ENCODE data around the gene GRID1.

Gene GRID1

DNA sequence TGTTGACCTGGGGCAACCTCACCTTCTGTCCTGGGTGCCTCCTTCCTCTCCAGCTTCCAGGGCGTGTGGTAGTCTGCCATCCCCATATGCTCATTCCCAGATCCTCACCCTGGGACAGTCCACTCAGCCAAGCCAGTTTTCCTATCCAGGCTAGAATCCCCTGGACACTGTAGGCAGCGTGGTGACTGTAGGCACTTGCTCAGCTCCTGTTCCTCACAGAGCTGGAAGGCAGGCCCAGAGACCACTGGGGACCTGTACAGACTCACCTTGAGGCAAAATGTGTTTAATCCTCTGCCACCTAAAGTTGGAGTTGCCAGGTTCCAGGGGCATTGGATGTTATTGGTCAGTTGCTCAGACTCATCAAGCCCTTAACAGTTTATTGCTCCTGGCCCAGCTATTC, 2.4 kb upstream of the GRID1 start:
- DNase-seq: no peak

GRCh38 chr10:86368046-86368445, 1.5 kb upstream of the GRID1 start:
- DNase-seq: no peak

- DNase-seq: peak; percentile 55
These were observed 757 bp upstream of the GRID1 start for GRCh38 chr10:86367152-86367951.

GRCh38 chr10:86366902-86367151, 232 bp upstream of the GRID1 start:
- DNase-seq: no peak

DNA sequence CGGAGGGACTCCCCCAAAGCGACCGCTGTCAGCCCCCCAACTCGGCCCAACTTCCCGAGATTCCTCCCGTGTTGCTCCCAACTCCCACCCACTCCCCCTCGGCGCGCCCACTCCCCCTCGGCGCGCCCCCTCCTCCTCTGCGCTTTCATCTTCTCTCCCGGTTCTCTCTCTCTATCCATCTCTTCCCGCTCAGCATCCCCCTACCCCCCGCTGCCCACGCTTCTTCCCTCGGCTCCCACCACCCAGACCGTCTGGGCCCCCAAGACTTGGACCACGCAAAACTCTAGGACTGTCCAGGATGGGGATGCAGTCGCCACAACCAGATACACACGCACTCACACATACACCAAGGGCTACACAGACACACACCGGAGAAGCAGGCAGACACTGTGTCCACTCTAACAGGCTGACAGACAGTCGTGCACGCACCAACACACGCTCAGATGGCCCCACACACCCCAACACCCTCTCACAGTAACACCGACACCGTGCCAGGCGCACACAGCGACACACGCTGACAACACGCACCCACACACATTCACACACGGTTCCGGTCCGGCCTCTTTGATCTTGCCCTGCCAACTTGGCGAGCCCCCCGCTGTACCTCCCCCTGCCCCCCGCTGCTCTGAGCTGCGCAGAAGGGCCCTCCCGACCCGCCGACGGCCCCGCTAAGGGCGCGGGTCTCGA, 1.1 kb downstream of the GRID1 start:
- DNase-seq: peak; percentile 52

DNA sequence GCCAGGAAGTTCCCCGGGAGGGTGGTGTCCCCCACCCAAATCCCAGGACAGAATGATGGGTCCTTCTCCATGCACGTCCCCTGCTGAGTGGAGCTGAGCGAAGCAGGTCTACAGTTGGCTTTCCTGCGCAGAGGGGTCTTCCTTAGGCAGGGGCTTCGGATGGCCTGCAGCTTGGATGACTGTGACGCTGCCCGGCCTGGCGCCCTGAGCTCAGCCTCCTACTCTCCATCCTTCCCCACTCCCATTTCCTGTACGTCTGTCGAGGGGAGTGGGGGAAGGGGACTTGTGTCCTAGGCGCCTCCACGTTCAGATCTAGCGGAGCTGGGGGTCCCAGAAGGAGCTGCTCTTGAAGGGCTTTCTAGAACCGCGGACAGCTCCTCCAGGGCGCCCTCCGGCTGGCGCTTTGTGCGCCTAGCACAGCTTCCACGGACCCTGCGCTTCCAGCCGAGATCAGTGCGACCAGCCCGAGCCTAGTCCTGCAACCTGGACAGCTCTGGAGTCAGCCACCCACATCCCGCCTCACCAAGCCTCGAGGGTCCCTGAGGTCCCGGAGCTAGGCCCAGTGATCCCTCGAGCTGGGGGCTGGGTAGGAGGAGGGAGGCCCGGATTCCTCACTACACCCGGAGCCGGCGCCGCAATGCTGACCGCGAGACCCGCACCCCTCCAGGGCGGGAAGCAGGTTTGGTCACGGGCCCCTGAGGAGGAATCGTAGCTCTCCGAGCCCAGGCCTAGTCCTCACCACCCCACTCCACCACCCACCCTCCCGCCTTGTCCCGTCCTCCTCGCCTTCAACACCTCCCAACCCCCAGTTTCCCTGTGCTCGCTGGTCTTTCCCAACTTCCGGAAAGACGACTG, 1.9 kb downstream of the GRID1 start:
- DNase-seq: peak; percentile 39

DNA sequence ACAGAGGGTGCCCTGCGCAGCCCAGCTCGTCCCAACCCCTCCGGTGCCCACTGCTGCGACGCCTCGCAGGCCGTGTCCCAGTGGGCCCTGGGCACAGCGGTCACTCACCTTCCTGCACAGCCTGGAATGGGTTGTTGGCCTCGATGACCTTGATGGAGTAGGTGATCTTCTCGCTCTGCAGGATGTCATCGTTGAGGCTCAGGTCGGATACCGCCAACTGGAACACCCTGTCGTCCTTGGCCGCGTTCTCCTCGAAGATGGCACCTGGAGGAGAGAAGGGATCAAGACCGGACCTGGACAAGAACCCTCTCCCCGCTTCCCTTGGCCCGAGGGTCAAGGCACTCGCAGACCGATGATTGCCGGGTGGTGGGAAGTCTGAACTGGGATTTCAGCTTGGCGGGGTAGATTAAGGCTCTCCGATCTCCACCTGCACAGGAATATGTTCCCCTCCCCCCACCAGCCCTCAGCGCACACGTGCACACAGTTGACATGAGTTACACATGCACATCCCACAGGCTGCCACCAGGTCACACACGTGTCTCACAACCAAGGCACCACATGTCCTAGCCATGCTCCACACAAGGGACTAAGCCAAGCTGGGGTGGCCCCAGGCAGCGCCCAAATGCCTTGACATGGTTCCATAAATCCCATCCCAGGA, 2.6 kb downstream of the GRID1 start:
- no peak for DNase-seq

- no peak for DNase-seq
These were observed 3.3 kb downstream of the GRID1 start for GRCh38 chr10:86363184-86363832.

- DNase-seq: peak; percentile 21
These were observed 3.9 kb downstream of the GRID1 start for GRCh38 chr10:86362586-86363183.

GRCh38 chr10:86362129-86362527, 4.5 kb downstream of the GRID1 start:
- no peak for DNase-seq

DNA sequence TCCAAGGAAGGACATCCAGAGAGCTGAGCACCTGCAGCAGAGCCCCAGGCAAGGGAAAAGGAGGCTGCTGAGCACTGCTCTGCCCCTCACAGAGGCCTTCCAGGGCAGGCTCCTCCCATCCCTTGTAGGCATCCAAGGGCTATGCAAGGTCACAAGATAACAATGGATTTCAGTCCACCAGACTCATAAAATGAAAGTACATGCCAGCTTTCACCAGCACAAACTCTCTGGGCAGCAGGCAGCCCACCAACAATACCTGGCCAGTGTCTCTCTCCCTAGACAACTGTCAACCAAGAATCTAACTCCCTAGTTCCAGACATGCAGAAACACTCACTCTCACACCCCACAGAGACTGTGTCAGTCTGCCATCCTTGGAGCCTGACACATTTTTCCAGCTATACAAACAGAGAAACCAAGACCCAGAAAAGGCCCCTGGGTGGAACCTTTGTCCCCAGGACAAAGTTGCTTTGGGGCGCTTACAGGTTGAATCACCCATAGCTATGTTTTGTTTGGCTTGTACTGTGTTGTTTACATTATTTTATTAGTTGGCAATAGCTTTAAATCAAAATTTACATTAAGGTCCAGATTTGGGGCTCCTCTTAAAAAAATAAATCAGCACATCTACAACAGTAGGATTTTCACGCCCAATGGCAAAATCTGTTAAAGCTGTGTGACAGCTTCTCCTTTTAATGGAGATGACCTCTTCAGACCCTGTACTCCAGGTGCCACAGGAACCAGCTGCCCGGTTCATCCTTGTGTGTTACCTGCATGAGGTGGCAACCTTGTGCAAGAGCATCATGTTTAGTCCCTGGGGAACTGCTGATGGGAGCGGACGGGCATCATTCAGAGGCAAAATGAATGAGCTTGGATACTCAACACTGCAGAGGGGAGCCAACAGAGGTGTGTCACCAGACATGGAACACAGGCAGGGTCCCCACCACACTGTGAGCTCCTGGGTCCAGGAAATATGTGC, 5.2 kb downstream of the GRID1 start:
- DNase-seq: peak; percentile 89

DNA sequence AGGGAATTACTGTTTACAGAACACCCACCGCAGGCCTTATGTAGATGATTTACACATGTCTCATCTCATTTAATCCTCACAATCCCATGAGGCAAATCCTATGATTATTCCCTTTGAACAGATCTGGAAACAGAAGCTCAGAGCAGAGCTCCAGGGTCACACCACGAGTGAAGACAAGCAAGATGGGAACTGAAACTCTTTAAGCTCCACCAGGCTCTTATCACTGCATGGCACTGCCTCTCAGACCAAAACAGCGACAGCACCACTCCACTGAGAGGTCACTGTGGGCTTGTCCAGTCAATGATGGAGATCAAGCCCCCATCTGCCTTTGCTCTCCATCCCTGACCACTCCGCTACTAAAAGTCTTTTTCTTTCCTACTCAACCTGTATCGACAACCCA, 5.9 kb downstream of the GRID1 start:
- no peak for DNase-seq

DNA sequence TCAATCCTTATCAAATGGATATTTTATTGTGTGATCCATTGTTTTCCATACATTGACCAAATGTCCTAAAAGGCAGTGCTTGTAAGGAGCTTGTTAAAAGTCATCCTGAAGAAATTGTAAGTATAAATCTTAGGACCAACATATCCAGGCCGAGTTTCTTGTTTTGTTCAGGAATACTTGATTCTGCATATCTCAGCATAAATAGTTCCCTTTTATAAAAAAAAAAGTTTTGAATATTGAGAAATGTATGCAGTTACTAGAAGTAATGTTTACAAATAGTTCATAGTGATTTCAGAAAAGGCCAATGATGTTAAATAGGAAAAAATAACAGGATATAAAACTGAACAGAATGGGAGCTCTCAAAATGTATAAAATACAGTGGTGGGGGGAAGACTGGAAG, 6.6 kb downstream of the GRID1 start:
- DNase-seq: no peak

GRCh38 chr10:86359111-86359510, 7.5 kb downstream of the GRID1 start:
- no peak for DNase-seq

DNA sequence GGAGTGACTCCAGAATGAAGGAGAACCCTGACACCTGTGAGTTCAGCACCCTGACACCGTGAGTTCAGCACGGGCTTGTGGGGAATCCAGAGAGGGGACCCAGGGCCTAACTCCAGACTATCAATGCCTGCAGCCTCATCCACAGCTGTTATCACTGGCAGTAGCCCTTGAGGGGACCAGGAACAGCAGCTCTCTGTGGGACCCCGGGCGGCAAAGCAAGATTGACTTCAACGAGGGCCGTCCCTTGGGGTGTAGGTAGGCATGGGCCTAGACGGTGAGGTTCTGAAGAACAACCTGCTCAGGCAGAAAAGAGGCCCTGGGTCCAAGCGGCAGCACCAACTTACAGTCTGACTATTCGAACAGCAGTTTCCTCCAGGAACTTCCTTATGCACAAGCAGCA, 8.9 kb downstream of the GRID1 start:
- no peak for DNase-seq

DNA sequence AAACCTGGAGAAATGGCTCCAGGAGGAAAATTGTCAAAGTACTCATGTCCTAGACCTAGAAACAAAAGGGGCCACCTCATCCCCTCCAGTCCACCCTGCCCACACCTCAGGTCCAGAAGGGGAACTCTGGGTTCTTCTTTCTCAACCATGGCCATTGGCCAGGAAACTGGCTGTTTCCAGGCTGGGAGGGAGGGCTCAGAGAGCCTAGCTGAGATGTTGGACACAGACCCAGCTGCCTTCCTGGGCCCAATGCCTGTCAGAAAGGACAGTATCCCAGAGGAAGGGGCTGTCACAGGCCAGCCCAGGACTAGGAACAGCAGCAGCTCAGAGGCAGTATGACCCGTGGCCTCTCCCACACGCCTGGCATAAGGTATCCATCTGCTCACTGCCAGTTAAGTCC, 9.6 kb downstream of the GRID1 start:
- no peak for DNase-seq

DNA sequence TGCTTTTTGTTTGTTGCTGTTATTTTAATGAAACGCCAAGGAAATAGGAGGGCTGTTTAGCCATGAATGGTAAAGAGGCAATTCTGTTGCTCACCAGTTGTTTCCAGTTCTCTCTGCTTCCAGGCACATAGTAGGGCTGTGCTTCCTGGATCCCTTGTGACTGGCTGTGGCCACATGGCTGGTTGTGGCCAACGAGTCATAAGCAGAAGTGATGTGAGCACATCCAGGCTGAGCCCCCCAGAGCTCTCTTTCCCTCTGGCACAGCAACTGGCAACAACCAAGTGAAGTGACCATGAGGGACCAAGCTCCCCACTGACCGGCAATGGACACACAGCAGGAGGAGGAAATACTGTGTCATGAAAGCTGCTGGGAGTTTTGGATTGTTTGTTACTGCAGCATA, 10.3 kb downstream of the GRID1 start:
- DNase-seq: no peak

- peak; percentile 52 for DNase-seq
These were observed 11.0 kb downstream of the GRID1 start for GRCh38 chr10:86355571-86356038.

DNA sequence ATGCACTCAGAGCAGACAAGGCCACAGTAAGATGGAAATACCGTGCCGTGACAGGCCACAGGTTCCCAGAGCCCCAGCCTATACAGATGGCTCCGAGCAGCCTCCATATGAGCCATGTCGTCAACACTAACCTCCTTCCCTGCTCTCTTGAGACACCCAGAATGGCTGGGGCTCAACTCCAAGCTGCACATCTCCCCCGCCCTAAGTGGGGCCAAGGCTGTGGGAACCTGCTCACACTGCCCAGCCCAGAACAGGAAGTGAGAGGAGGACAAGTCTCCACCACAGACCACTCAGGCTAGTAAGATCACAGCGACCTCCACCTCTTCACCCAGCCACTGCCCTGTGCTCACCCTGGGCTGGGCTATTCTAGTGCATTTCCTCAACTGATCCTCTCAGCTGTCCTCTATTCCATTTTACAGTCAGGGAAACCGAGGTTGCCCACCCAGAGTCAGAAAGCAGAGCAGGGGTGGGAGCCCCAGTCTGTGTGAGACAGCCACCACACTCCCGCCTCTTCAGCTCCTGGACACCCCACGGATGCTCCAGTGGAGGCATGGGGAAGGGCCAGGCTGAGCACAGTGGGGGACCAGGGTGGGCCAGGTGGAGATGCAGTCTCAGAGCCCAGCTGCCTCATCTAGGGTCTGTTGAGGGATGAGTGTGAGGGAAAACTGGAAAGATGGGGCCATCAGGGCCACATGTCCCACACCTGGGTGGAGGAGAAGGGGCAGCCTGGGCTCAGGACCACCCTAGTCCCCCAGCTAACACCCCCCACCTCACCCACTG, 11.6 kb downstream of the GRID1 start:
- no peak for DNase-seq
